Measurements from ENCODE around the gene CBX1.
"Not testable (repeated sequence)": the region's sequence is repeated elsewhere in the genome, so short reads cannot be mapped to it uniquely, and the experiment has no call there.

DNA sequence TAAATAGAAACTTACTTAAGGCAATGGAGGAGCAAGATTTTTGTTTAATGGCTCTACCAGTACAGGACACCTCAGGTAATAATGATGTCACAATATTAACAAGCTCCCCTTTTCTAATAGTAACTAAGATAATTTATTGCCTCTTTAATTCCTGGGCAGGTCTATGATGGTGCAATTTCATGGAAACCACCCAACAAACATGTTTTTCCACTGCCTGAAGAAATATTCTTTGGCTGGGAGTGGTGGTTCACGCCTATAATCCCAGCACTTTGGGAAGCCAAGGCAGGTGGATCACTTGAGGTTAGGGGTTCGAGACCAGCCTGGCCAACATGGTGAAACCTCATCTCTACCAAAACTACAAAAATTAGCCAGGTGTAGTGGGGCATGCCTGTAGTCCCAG is 33.5 kb downstream of the CBX1 start:
- TF ChIP-seq SMC3 (conservative IDR thresholded peaks at IDR 0.05; ENCODE audit: poor library complexity); POLR2AphosphoS5 (IDR thresholded peaks at IDR 0.05); EP300 (conservative IDR thresholded peaks at IDR 0.05; ENCODE audit: poor library complexity, severe bottlenecking); EZH2 (IDR thresholded peaks at IDR 0.05; ENCODE audit: borderline replicate concordance, insufficient read depth, low read length, poor library complexity, severe bottlenecking); RAD21 (conservative IDR thresholded peaks at IDR 0.05): not testable (repeated sequence)
- TF ChIP-seq, protein P1, sequence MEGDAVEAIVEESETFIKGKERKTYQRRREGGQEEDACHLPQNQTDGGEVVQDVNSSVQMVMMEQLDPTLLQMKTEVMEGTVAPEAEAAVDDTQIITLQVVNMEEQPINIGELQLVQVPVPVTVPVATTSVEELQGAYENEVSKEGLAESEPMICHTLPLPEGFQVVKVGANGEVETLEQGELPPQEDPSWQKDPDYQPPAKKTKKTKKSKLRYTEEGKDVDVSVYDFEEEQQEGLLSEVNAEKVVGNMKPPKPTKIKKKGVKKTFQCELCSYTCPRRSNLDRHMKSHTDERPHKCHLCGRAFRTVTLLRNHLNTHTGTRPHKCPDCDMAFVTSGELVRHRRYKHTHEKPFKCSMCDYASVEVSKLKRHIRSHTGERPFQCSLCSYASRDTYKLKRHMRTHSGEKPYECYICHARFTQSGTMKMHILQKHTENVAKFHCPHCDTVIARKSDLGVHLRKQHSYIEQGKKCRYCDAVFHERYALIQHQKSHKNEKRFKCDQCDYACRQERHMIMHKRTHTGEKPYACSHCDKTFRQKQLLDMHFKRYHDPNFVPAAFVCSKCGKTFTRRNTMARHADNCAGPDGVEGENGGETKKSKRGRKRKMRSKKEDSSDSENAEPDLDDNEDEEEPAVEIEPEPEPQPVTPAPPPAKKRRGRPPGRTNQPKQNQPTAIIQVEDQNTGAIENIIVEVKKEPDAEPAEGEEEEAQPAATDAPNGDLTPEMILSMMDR (IDR thresholded peaks at IDR 0.05; ENCODE audit: poor library complexity, severe bottlenecking): not testable (repeated sequence)

All from neural cell (in vitro differentiated cells).